NB4 (cell line): Measurements from ENCODE around the gene FAM118A.
A peak's percentile ranks its signal among the peaks of the same experiment; 100 is the strongest.

Experiments used
- MAX ChIP-seq: IDR thresholded peaks from 2 replicates; pipeline ENCODE4 v1.6.1; 2011; ENCODE audit warnings: low read depth, low read length
- TF ChIP-seq, protein P1 (sequence below): IDR thresholded peaks from one replicate; pipeline ENCODE4 v1.5.1; 2012; ENCODE audit warnings: low read depth, low read length

DNA sequence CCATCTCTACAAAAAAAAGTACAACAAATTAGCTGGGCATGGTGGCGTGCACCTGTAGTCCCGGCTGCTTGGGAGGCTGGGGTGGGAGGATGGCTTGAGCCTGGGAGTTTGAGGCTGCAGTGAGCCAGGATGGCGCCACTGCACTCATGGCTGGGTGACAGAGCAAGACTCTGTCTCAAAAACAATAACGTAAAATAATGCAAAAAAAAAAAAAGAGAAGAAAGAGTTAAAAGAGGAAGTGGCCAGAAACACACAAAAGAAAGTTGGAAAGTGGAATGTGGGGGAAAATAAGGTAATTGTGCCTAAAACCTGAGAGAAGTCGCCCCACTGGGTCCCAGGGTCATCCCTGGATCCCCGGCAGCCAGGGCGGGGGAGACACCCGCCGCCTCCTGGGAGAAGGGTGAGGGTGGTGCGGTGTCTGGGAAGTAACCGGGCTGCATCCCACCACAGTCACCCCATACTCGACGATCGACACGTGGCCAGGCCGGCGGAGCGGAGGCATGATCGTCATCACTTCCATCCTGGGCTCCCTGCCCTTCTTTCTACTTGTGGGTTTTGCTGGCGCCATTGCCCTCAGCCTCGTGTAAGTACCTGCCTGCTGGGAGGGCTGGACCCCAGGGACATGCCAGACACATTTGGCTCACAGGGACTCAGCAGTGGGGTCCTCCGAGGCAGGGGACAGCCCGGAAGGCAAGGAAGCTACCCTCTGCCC lies 16.8 kb upstream of the FAM118A start:
- TF ChIP-seq, protein P1, sequence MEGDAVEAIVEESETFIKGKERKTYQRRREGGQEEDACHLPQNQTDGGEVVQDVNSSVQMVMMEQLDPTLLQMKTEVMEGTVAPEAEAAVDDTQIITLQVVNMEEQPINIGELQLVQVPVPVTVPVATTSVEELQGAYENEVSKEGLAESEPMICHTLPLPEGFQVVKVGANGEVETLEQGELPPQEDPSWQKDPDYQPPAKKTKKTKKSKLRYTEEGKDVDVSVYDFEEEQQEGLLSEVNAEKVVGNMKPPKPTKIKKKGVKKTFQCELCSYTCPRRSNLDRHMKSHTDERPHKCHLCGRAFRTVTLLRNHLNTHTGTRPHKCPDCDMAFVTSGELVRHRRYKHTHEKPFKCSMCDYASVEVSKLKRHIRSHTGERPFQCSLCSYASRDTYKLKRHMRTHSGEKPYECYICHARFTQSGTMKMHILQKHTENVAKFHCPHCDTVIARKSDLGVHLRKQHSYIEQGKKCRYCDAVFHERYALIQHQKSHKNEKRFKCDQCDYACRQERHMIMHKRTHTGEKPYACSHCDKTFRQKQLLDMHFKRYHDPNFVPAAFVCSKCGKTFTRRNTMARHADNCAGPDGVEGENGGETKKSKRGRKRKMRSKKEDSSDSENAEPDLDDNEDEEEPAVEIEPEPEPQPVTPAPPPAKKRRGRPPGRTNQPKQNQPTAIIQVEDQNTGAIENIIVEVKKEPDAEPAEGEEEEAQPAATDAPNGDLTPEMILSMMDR = peak; percentile 5
- TF ChIP-seq MAX = no peak
